Measurements from ENCODE around the gene DVL1.

DVL1 gene

GRCh38 chr1:1340185-1340584 lies 9.0 kb downstream of the DVL1 start:
- DNase-seq (ENCODE audit: low read depth) = no peak

- no peak for DNase-seq (ENCODE audit: low read depth)
These were observed 10.9 kb downstream of the DVL1 start for GRCh38 chr1:1338278-1338677.

DNA sequence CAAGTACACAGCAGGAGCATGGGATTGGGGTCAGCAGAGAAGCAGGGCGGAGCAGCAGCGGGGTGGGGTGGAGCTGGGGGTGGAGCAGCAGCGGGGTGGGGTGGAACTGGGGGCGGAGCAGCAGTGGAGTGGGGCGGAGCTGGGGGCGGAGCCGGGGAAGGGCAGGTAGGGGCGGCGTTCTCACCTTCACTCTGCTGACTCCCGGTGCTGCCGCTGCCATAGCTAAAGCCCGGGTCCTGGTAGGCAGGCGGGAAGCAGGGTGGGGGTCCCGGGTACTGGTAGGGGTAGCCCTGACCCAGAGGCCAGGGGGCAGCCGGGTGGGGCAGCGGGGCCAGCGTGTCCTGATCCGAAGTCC lies 11.4 kb downstream of the DVL1 start:
- DNase-seq (ENCODE audit: low read depth) = no peak

GRCh38 chr1:1336931-1337792 lies 12.1 kb downstream of the DVL1 start:
- DNase-seq (ENCODE audit: low read depth) = no peak

- DNase-seq (ENCODE audit: low read depth) = no peak
These were observed 12.8 kb downstream of the DVL1 start for GRCh38 chr1:1336446-1336845.

DNA sequence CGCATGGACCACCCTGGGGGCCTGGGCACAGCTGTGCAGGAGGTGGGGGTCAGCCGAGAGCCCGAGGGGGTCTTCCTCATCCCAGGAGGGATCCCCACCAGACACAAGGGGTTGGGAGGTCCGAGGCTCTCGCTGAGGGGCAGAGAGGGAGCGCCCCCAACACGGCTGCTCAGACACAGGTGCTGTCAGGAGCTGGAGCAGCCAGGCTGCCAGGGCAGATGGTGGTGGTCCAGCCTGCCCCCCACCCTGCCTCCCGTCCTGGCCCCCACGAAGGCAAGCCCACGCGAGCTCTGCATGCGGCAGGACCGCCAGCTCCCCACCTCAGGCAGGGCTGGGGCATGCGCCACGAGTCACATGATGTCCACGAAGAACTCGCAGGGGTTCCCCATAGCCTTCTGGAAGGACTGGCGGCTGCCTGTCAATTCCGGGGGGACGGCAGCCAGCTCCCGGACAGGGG lies 13.4 kb downstream of the DVL1 start:
- DNase-seq (ENCODE audit: low read depth) = no peak

GRCh38 chr1:1335283-1335682 lies 13.9 kb downstream of the DVL1 start:
- no peak for DNase-seq (ENCODE audit: low read depth)

DNA sequence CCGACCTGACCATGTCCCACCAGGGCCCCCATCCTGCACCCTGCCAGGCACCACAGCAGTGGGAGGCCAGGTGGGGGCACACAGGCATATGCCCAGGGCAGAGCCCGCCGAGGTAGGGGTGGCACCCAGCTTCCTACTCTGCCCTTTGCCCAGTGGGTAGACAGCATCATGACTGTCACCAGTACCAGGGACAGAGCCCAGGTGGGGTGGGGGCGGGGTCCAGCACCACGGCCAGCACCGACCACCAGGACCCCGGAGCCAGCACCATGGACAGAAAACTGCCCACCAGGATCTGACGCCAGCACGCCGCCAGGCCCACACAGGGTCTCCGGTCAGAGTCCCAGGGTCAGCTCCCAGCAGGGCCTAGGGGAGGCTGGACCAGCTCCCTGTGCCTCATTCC lies 14.4 kb downstream of the DVL1 start:
- DNase-seq (ENCODE audit: low read depth) = no peak

- no peak for DNase-seq (ENCODE audit: low read depth)
These were observed 15.5 kb downstream of the DVL1 start for GRCh38 chr1:1333551-1334241.

DNA sequence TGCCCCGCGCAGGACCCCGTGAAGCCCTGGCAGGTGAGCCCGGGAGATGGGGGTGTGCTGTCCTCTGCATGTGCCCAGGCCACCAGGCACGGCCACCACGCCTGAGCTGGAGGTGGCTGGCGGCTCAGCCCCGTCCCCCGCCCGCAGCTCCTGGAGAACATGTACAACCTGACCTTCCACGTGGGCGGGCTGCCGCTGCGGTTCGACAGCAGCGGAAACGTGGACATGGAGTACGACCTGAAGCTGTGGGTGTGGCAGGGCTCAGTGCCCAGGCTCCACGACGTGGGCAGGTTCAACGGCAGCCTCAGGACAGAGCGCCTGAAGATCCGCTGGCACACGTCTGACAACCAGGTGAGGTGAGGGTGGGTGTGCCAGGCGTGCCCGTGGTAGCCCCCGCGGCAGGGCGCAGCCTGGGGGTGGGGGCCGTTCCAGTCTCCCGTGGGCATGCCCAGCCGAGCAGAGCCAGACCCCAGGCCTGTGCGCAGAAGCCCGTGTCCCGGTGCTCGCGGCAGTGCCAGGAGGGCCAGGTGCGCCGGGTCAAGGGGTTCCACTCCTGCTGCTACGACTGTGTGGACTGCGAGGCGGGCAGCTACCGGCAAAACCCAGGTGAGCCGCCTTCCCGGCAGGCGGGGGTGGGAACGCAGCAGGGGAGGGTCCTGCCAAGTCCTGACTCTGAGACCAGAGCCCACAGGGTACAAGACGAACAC lies 16.3 kb downstream of the DVL1 start:
- DNase-seq (ENCODE audit: low read depth) = no peak

GRCh38 chr1:1332031-1332755 lies 17.0 kb downstream of the DVL1 start:
- no peak for DNase-seq (ENCODE audit: low read depth)

GRCh38 chr1:1331068-1331965 lies 17.9 kb downstream of the DVL1 start, which contains the start of gene TAS1R3:
TAS1R3 (plus strand) TSS chr1:1331280; CDS start chr1:1331346, 66 bp downstream.
- no peak for DNase-seq (ENCODE audit: low read depth)

DNA sequence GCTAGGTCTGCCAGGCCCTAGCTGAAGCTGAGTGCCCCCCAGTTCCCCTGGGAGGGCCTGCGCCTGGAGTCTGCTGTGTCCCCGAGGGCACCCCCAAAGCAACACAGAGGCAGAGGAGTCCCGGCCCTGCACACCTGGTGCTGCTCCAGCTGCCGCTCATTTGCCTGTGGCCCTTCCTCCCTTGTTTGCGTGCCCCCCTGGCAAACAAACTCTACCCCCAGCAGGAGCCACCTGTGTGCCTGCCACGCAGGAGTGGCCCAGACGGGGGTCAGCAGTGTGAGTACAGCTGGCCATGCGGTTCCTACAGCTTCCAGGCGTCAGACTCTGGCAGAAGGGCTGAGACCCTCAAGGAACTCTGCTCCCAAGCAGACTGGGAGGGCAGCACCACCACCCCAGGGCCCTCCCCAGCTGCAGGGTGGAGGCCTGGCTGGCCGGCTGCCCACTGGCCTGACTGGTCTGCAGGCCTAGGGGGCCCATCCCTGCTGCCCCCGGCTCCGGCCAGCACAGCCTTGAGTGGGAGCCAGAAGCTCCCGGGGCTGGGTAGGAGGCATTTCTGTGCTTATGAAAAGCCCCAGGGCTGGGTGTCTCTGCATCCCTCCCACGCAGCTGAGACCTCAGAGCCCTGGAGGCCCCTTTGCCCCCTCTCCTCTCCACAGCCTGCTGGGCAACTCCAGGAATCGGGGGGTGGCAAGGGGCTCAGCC lies 18.7 kb downstream of the DVL1 start:
- DNase-seq (ENCODE audit: low read depth) = no peak

GRCh38 chr1:1329304-1330210 lies 19.7 kb downstream of the DVL1 start:
- no peak for DNase-seq (ENCODE audit: low read depth)

GRCh38 chr1:1328254-1328653 lies 21.0 kb downstream of the DVL1 start:
- no peak for DNase-seq (ENCODE audit: low read depth)

GRCh38 chr1:1327291-1327690 lies 21.9 kb downstream of the DVL1 start:
- no peak for DNase-seq (ENCODE audit: low read depth)

- DNase-seq (ENCODE audit: low read depth) = no peak
These were observed 23.1 kb downstream of the DVL1 start for GRCh38 chr1:1326075-1326605.

DNA sequence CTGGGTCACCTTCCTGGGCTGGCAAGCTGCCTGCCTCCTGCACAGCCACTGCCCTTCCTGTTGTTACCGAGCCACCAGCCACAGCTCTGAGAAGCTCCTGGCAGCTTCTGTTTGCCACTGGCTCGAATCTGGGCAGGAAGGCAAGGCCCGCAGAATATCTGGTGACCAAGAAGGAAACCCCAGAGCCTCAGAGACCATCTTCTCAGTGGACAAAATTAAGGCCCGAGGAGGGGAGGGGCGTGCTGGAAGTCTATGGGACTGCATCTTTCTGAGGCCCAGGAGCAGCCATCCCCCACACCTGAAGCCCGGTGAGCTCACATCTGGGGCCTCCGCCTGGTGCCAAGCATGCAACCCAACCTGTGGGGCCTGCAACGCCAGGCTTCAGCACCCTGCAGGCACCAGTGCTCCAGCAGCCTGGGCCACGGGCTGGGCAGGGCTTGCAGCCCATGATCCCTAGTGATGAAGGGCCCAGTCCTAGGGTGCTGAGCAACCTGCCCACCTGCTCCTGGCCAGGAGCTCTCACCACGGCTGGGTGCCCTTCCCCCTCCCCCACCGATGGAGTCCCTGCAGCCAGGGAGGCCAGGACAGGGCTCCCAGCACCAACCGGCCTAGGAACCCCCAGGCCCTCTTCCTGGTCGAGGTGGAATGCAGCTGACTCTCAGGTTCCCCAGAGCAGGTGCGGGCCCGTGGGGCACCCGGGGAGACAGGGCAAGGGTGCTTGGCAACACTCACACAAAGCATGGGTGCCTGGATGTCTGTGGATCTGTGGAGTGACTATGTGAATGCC lies 23.7 kb downstream of the DVL1 start:
- DNase-seq (ENCODE audit: low read depth) = no peak

All from non-pigmented ciliary epithelial cell (primary cell).